Large intestine (tissue), 3 donors: ENCODE data around the gene TRAPPC3. TPM values are rescaled to one million over a fixed set of nuclear protein-coding genes. Genes with fewer than 3 reads are reported as not detected.

Experiments used
- DNase-seq, 2 donors: peaks; one replicate each; pipeline versions ENCODE4 v3.0.0 to v3.0.0-alpha.2; 2013
- H3K27ac ChIP-seq: one replicate; pipeline ENCODE4 v1.5.1; 2013; ENCODE audit warnings: low read length
- H3K27me3 ChIP-seq: 2 replicates; pipeline ENCODE4 v1.6.1; 2013; ENCODE audit warnings: low read length; ENCODE audit not compliant: control insufficient read depth, insufficient read depth
- H3K36me3 ChIP-seq: 2 replicates; pipeline ENCODE4 v1.6.1; 2013; ENCODE audit warnings: low read length; ENCODE audit not compliant: control insufficient read depth, insufficient read depth
- H3K4me1 ChIP-seq: one replicate; pipeline ENCODE4 v1.6.1; 2013; ENCODE audit warnings: low read length; ENCODE audit not compliant: control insufficient read depth, insufficient read depth
- H3K4me3 ChIP-seq: one replicate; pipeline ENCODE4 v1.5.1; 2013; ENCODE audit warnings: low read length
- H3K9me3 ChIP-seq: one replicate; pipeline ENCODE4 v1.6.1; 2013; ENCODE audit warnings: mild to moderate bottlenecking, low read depth, low read length, moderate library complexity; ENCODE audit not compliant: control insufficient read depth
- WGBS: methylation state at CpG from one replicate; pipeline ENCODE4 v1.1.5; 2013; ENCODE audit warnings: low lambda C conversion rate; ENCODE audit not compliant: insufficient coverage; 5-methylcytosine and 5-hydroxymethylcytosine counted together
- polyA plus RNA-seq: library from polyadenylated mRNA; unstranded; fragments of 120-200 nt; gene quantifications from one replicate; pipeline ENCODE4 v1.2.1, GENCODE V29; 2013

TRAPPC3 gene
- polyA plus RNA-seq, 1 donor, result 65.2 TPM

GRCh38 chr1:36177589-36178431 is 28.5 kb upstream of the TRAPPC3 start:
- H3K4me1 ChIP-seq, result peaks cover 17% of the 10 kb centered on the region
- H3K36me3 ChIP-seq, result peaks cover 66% of the 10 kb centered on the region
- no peak overlapping the region for H3K4me3 ChIP-seq
- H3K27ac ChIP-seq, result no peak overlapping the region
- DNase-seq, result no peak
- WGBS, result no CpG with 5 or more reads among the region's 33 CpGs
- no peaks in the 10 kb centered on the region for H3K27me3 ChIP-seq
- no peaks in the 10 kb centered on the region for H3K9me3 ChIP-seq

GRCh38 chr1:36176106-36176949 is 27.0 kb upstream of the TRAPPC3 start:
- Histone ChIP-seq H3K4me3 (no peak overlapping the region), H3K27me3 (no peaks in the 10 kb centered on the region), H3K27ac (no peak overlapping the region), H3K36me3 (peaks cover 76% of the 10 kb centered on the region), H3K4me1 (peaks cover 17% of the 10 kb centered on the region), H3K9me3 (no peaks in the 10 kb centered on the region)
- no CpG with 5 or more reads among the region's 76 CpGs for WGBS
- DNase-seq, result no peak

GRCh38 chr1:36175137-36176095 is 26.1 kb upstream of the TRAPPC3 start:
- Histone ChIP-seq H3K27ac (no peak overlapping the region), H3K4me3 (no peak overlapping the region), H3K27me3 (no peaks in the 10 kb centered on the region), H3K36me3 (peaks cover 75% of the 10 kb centered on the region), H3K4me1 (peaks cover 17% of the 10 kb centered on the region), H3K9me3 (no peaks in the 10 kb centered on the region)
- peak in 1 of 2 donors; percentile 51 for DNase-seq
- WGBS, result no CpG with 5 or more reads among the region's 11 CpGs

GRCh38 chr1:36174713-36175112 is 25.4 kb upstream of the TRAPPC3 start:
- no peaks in the 10 kb centered on the region for H3K27me3 ChIP-seq
- peaks cover 72% of the 10 kb centered on the region for H3K36me3 ChIP-seq
- H3K4me3 ChIP-seq, result no peak overlapping the region
- H3K4me1 ChIP-seq, result peaks cover 15% of the 10 kb centered on the region
- no peak overlapping the region for H3K27ac ChIP-seq
- WGBS, result no CpG with 5 or more reads among the region's 11 CpGs
- H3K9me3 ChIP-seq, result no peaks in the 10 kb centered on the region
- DNase-seq, result no peak

GRCh38 chr1:36172983-36173382 is 23.7 kb upstream of the TRAPPC3 start:
- no peaks in the 10 kb centered on the region for H3K27me3 ChIP-seq
- H3K4me3 ChIP-seq, result no peak overlapping the region
- no peak for DNase-seq
- H3K9me3 ChIP-seq, result no peaks in the 10 kb centered on the region
- no CpG with 5 or more reads among the region's 2 CpGs for WGBS
- H3K27ac ChIP-seq, result no peak overlapping the region
- peaks cover 65% of the 10 kb centered on the region for H3K36me3 ChIP-seq
- peaks cover 3% of the 10 kb centered on the region for H3K4me1 ChIP-seq

- H3K9me3 ChIP-seq, result no peaks in the 10 kb centered on the region
- H3K27ac ChIP-seq, result no peak overlapping the region
- H3K4me3 ChIP-seq, result no peak overlapping the region
- H3K36me3 ChIP-seq, result peaks cover 58% of the 10 kb centered on the region
- H3K4me1 ChIP-seq, result no peaks in the 10 kb centered on the region
- H3K27me3 ChIP-seq, result no peaks in the 10 kb centered on the region
- no peak for DNase-seq
- 100% methylated on average over 4 of the region's 21 CpGs for WGBS
These were observed 22.9 kb upstream of the TRAPPC3 start for GRCh38 chr1:36172017-36172747.

- DNase-seq, result no peak
- peaks cover 48% of the 10 kb centered on the region for H3K36me3 ChIP-seq
- no peaks in the 10 kb centered on the region for H3K4me1 ChIP-seq
- WGBS, result 86% methylated on average over 1 of the region's 12 CpGs
- no peaks in the 10 kb centered on the region for H3K9me3 ChIP-seq
- no peak overlapping the region for H3K27ac ChIP-seq
- no peak overlapping the region for H3K4me3 ChIP-seq
- no peaks in the 10 kb centered on the region for H3K27me3 ChIP-seq
These were observed 21.5 kb upstream of the TRAPPC3 start for GRCh38 chr1:36170643-36171412.

- H3K4me3 ChIP-seq, result no peak overlapping the region
- no peak overlapping the region for H3K27ac ChIP-seq
- no peaks in the 10 kb centered on the region for H3K9me3 ChIP-seq
- no peaks in the 10 kb centered on the region for H3K27me3 ChIP-seq
- DNase-seq, result peak in 1 of 2 donors; percentile 75
- no peaks in the 10 kb centered on the region for H3K4me1 ChIP-seq
- peaks cover 32% of the 10 kb centered on the region for H3K36me3 ChIP-seq
- WGBS, result no CpG with 5 or more reads among the region's 3 CpGs
These were observed 19.2 kb upstream of the TRAPPC3 start for GRCh38 chr1:36168514-36168913.
